IMR-90 (cell line): Measurements from ENCODE around the gene ANO4. TPM values are rescaled to one million over a fixed set of nuclear protein-coding genes. Genes with fewer than 3 reads are reported as not detected.

Experiments
- ATAC-seq: fragments of 200-7000 bp; cut with Tn5 transposase; 2 replicates; pipeline ENCODE4 v1.9.1; 2020; ENCODE audit warnings: low read depth, mild to moderate bottlenecking, moderate library complexity
- BruUV-seq: library from RNA; stranded (reverse); fragments of 400-500 nt; replicated peaks from 2 replicates; lab custom pipeline; 2021; lab: Mats Ljungman, UMichigan
- CTCF ChIA-PET: fragments of 300-600 bp; formaldehyde crosslinking; extraction: SDS; loops from one replicate; lab custom pipeline; 2021; ENCODE audit warnings: antibody characterized with exemption; lab: Yijun Ruan, JAX
- POLR2A ChIA-PET: fragments of 300-600 bp; sonication (Branson Sonifier 250); formaldehyde crosslinking; loops from one replicate; lab custom pipeline; 2022; ENCODE audit warnings: antibody characterized with exemption; ENCODE audit not compliant: unreplicated experiment; lab: Charles Lee
- DNase-seq: peaks from one replicate; pipeline ENCODE4 v3.0.0; 2013
- H2AFZ ChIP-seq: replicated peaks from 2 replicates; pipeline ENCODE3; 2013; ENCODE audit warnings: low read length, mild to moderate bottlenecking; ENCODE audit not compliant: poor library complexity
- H2AK5ac ChIP-seq: 2 replicates; pipeline ENCODE4 v1.6.1; 2013; ENCODE audit warnings: low read depth, low read length, inconsistent platforms
- H2AK9ac ChIP-seq: replicated peaks from 2 replicates; pipeline ENCODE3; 2013; ENCODE audit warnings: mild to moderate bottlenecking, low read depth, low read length, moderate library complexity; ENCODE audit not compliant: poor library complexity
- H2BK120ac ChIP-seq: 2 replicates; pipeline ENCODE4 v1.6.1; 2013; ENCODE audit warnings: low read depth, low read length, inconsistent platforms
- H2BK15ac ChIP-seq: 3 replicates; pipeline ENCODE4 v1.6.1; 2013; ENCODE audit warnings: low read depth, low read length, inconsistent platforms
- H2BK20ac ChIP-seq: 2 replicates; pipeline ENCODE4 v1.6.1; 2013; ENCODE audit warnings: low read depth, mild to moderate bottlenecking, inconsistent platforms, low read length, moderate library complexity
- H2BK5ac ChIP-seq: 2 replicates; pipeline ENCODE4 v1.6.1; 2013; ENCODE audit warnings: mild to moderate bottlenecking, low read depth, low read length, inconsistent platforms; ENCODE audit not compliant: poor library complexity, severe bottlenecking
- H3K14ac ChIP-seq: replicated peaks from 2 replicates; pipeline ENCODE4 v1.6.1; 2013; ENCODE audit warnings: low read depth, low read length, inconsistent platforms
- H3K18ac ChIP-seq: 2 replicates; pipeline ENCODE4 v1.6.1; 2013; ENCODE audit warnings: low read depth, low read length, control low read depth
- H3K23ac ChIP-seq: 2 replicates; pipeline ENCODE4 v1.6.1; 2013; ENCODE audit warnings: low read depth, low read length, inconsistent platforms
- H3K27ac ChIP-seq: 2 replicates; pipeline ENCODE4 v1.5.1; 2013; ENCODE audit warnings: mild to moderate bottlenecking, control low read depth, low read length; ENCODE audit not compliant: insufficient read depth
- H3K27me3 ChIP-seq: 2 replicates; pipeline ENCODE4 v1.6.1; 2013; ENCODE audit warnings: low read length; ENCODE audit not compliant: control insufficient read depth, insufficient read depth
- H3K36me3 ChIP-seq: 2 replicates; pipeline ENCODE4 v1.6.1; 2013; ENCODE audit warnings: low read length, mixed read lengths; ENCODE audit not compliant: control insufficient read depth, insufficient read depth
- H3K4ac ChIP-seq: 2 replicates; pipeline ENCODE4 v1.6.1; 2013; ENCODE audit warnings: low read depth, low read length, inconsistent platforms
- H3K4me1 ChIP-seq: 2 replicates; pipeline ENCODE4 v1.6.1; 2013; ENCODE audit warnings: low read length, mixed read lengths; ENCODE audit not compliant: control insufficient read depth, insufficient read depth
- H3K4me2 ChIP-seq: 2 replicates; pipeline ENCODE4 v1.6.1; 2013; ENCODE audit warnings: low read depth, mild to moderate bottlenecking, control low read depth, low read length, moderate library complexity
- H3K4me3 ChIP-seq: 2 replicates; pipeline ENCODE4 v1.5.1; 2013; ENCODE audit warnings: low read depth, mild to moderate bottlenecking, control low read depth, low read length, moderate library complexity; ENCODE audit not compliant: insufficient read depth
- H3K56ac ChIP-seq: 2 replicates; pipeline ENCODE4 v1.6.1; 2013; ENCODE audit warnings: low read length, inconsistent platforms; ENCODE audit not compliant: insufficient read depth; ENCODE audit errors: extremely low read depth
- H3K79me1 ChIP-seq, 2 experiments: 2 replicates each; pipeline ENCODE4 v1.6.1; 2013; ENCODE audit warnings: low read length in 2 of 2, inconsistent platforms in 1 of 2, low read depth in 1 of 2
- H3K9ac ChIP-seq: 2 replicates; pipeline ENCODE4 v1.6.1; 2013; ENCODE audit warnings: low read depth, low read length, control low read depth
- H3K9me1 ChIP-seq: 2 replicates; pipeline ENCODE4 v1.6.1; 2013; ENCODE audit warnings: low read length, inconsistent platforms; ENCODE audit not compliant: insufficient read depth
- H3K9me3 ChIP-seq: 2 replicates; pipeline ENCODE4 v1.6.1; 2013; ENCODE audit warnings: low read length; ENCODE audit not compliant: control insufficient read depth, insufficient read depth
- H4K20me1 ChIP-seq: 2 replicates; pipeline ENCODE4 v1.6.1; 2013; ENCODE audit warnings: low read length, inconsistent platforms; ENCODE audit not compliant: insufficient read depth
- H4K5ac ChIP-seq: 2 replicates; pipeline ENCODE4 v1.6.1; 2013; ENCODE audit warnings: mild to moderate bottlenecking, low read depth, low read length, control low read depth
- H4K8ac ChIP-seq, 2 experiments: 2 replicates each; pipeline ENCODE4 v1.6.1; 2013; ENCODE audit warnings: low read depth in 2 of 2, low read length in 2 of 2, control low read depth in 1 of 2, inconsistent platforms in 1 of 2
- H4K91ac ChIP-seq: 2 replicates; pipeline ENCODE4 v1.6.1; 2013; ENCODE audit warnings: low read depth, low read length, inconsistent platforms; ENCODE audit not compliant: insufficient read depth
- CEBPB ChIP-seq: IDR thresholded peaks from 2 replicates; pipeline ENCODE4 v1.6.1; 2012; ENCODE audit warnings: low read depth, low read length, improper control_type of control experiment
- MAFK ChIP-seq: IDR thresholded peaks from 2 replicates; pipeline ENCODE4 v1.6.1; 2012; ENCODE audit warnings: low read depth, low read length, improper control_type of control experiment
- WGBS, 2 experiments: methylation state at CpG; one replicate each; pipeline versions ENCODE4 v1.1.5 to v1.1.7; 2013; ENCODE audit warnings: missing lambda C conversion rate in 2 of 2; ENCODE audit not compliant: insufficient read length in 1 of 2; ENCODE audit errors: extremely low coverage in 2 of 2; 5-methylcytosine and 5-hydroxymethylcytosine counted together
- dilution Hi-C: fragments of 300-500 bp; cut with HindIII; formaldehyde crosslinking; loops from one replicate; pipeline ENCODE4 v1.14.3; 2018; ENCODE audit warnings: low sequenced_read_pairs; ENCODE audit not compliant: unreplicated experiment
- in situ Hi-C: fragments of 300-500 bp; cut with MboI; formaldehyde crosslinking; loops from 3 replicates; pipeline ENCODE4 v1.14.3; 2019; ENCODE audit warnings: low sequenced_read_pairs, inconsistent platforms, mixed read lengths
- intact Hi-C: fragments of 100-400 bp; cut with micrococcal nuclease; formaldehyde crosslinking; loops from 2 replicates; pipeline ENCODE4 v1.10.0; 2022
- polyA plus RNA-seq, 3 experiments: library from polyadenylated mRNA; depleted of rRNA; stranded (reverse); fragments of >200 nt; gene quantifications; 2 replicates each; pipeline ENCODE4 v1.2.3, GENCODE V29; 2012; ENCODE audit warnings: low replicate concordance in 1 of 3
- total RNA-seq: library from RNA; depleted of rRNA; stranded (reverse); fragments of >200 nt; gene quantifications from 2 replicates; pipeline ENCODE4 v1.2.3, GENCODE V29; 2012

Gene ANO4
- total and polyA plus RNA-seq, 2 of the 4 experiments (the other 2 are of a cell fraction): 4.7 to 10.2 TPM

GRCh38 chr12:100857971-100858370 is 63.4 kb downstream of the ANO4 start:
- Histone ChIP-seq H3K4me1 (peaks cover 2% of the 10 kb centered on the region; the same call in 1 of the 2 replicates), H3K36me3 (no peaks in the 10 kb centered on the region), H2AK5ac (no peak overlapping the region), H3K27me3 (no peaks in the 10 kb centered on the region), H2BK120ac (no peak overlapping the region), H4K91ac (no peak overlapping the region), H3K9ac (no peak overlapping the region), H2BK5ac (no peak overlapping the region), H3K18ac (no peak overlapping the region), H4K8ac (no peak overlapping the region), H2AK9ac (no peak overlapping the region), H2AFZ (no peak overlapping the region), H3K56ac (no peak overlapping the region), H3K9me1 (no peaks in the 10 kb centered on the region; the same call in 1 of the 2 replicates), H2BK20ac (no peak overlapping the region), H2BK15ac (no peak overlapping the region), H3K27ac (no peak overlapping the region), H3K14ac (no peak overlapping the region), H3K79me1 (peaks cover 0 to 3% of the 10 kb centered on the region in 2 experiments; a peak in 1 of 4 replicates), H3K4me2 (no peak overlapping the region), H3K23ac (no peak overlapping the region), H3K9me3 (no peaks in the 10 kb centered on the region), H3K4ac (no peak overlapping the region), H4K20me1 (no peaks in the 10 kb centered on the region), H4K5ac (no peak overlapping the region), H3K4me3 (no peak overlapping the region)
- dilution Hi-C loops (no loop called here), intact Hi-C loops (no loop called here), in situ Hi-C loops (no loop called here)
- BruUV-seq: no TSS peak
- DNase-seq (peak; percentile 12), ATAC-seq (no peak)
- TF ChIP-seq CEBPB (peak; percentile 34; the same call in 1 of the 2 replicates), MAFK (no peak)
- POLR2A ChIA-PET: no interaction called here
- CTCF ChIA-PET: no interaction called here
- no CpG with 5 or more reads among the region's 1 CpG for WGBS, 2 experiments
